ENCODE results near the gene CUX1.
"Not testable (repeated sequence)": the region's sequence is repeated elsewhere in the genome, so short reads cannot be mapped to it uniquely, and the experiment has no call there.

The CUX1 gene

GRCh38 chr7:101924171-101924570 lies 106.7 kb downstream of the CUX1 start:
- no peak for DNase-seq (ENCODE audit: extremely low spot score, insufficient read length, low read depth)
- no peak for FAIRE-seq

- DNase-seq (ENCODE audit: extremely low spot score, insufficient read length, low read depth) (no peak), FAIRE-seq (no peak)
These were observed 108.8 kb downstream of the CUX1 start for GRCh38 chr7:101926265-101926664.

DNA sequence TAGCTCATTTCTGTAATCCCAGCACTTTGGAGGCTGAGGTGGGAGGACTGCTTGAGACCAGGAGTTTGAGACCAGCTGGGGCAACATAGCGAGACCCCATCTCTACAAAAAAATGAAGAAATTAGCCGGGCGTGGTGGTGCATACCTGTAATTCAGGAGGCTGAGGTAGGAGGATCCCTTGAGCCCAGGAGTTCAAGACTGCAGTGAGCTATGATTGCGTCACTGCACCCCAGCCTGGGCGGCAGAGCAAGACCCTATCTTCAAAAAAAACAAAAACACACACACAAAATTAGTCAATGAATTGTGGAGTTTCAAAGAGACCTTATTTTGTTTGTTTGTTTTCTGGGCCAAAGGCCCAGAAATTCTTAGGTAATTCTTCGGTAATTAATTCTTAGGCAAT lies 110.0 kb downstream of the CUX1 start:
- no peak for FAIRE-seq
- DNase-seq (ENCODE audit: extremely low spot score, insufficient read length, low read depth): no peak

DNA sequence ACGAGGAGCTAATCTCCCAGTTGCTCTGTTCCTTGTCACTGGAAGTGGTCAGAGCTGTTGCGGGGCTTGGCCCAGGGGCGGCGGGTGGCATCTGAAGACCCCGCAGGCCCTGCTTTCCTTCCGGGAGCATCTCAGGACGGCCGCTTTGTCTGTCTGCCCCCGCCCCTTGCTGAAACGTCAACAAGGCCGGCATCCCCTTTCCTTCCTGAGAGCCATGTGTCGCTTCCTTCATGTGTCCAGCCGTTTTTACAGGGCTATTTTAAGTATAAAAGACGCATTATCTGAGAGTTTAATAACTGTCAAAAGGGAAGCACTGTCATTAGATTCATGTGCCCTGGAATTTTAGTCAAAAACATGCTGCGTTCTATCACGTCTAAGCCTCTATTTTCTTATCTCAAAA lies 110.4 kb downstream of the CUX1 start:
- DNase-seq (ENCODE audit: extremely low spot score, insufficient read length, low read depth): no peak
- no peak for FAIRE-seq

GRCh38 chr7:101929256-101929655 lies 111.8 kb downstream of the CUX1 start:
- no peak for DNase-seq (ENCODE audit: extremely low spot score, insufficient read length, low read depth)
- no peak for FAIRE-seq

DNA sequence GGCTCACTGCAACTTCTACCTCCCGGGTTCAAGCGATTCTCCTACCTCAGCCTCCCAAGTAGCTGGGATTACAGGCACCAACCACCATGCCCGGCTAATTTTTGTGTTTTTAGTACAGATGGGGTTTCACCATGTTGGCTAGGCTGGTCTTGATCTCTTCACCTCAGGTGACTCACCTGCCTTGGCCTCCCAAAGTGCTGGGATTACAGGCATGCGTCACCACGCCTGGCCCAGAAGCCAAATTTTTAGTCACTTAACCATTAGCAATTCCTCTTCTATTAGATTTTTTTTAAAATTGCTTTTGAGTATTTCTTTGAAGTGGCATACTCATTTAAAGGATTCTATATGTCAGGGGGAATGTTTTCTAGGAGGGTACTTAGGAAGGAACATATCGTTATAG lies 112.5 kb downstream of the CUX1 start:
- DNase-seq (ENCODE audit: extremely low spot score, insufficient read length, low read depth); FAIRE-seq: not testable (repeated sequence)

GRCh38 chr7:101932083-101932482 lies 114.7 kb downstream of the CUX1 start:
- no peak for FAIRE-seq
- DNase-seq (ENCODE audit: extremely low spot score, insufficient read length, low read depth): no peak

- DNase-seq (ENCODE audit: extremely low spot score, insufficient read length, low read depth) (no peak), FAIRE-seq (no peak)
These were observed 115.6 kb downstream of the CUX1 start for GRCh38 chr7:101933028-101933427.

- no peak for DNase-seq (ENCODE audit: extremely low spot score, insufficient read length, low read depth)
- peak; percentile 86 for FAIRE-seq
These were observed 116.3 kb downstream of the CUX1 start for GRCh38 chr7:101933688-101934121.

DNA sequence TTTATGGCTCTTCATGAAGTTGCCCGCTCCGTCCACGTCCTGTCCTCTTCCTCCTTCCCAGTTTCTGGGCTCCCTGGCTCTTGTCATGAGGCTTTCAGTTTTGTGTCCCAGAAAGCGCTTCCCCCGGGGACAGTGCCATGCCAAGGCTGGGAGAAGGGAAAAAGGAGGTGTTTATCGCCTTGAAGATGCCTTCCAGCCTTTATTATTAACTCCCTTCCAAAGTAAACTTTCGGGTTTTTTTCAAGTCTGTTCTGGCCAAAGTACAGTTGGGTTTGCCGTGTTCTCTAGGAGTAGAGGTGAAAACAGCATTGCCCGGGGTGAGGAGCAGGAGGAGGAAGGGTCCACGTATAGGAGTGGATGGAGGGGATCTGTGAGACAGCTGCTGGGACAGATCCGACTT lies 117.2 kb downstream of the CUX1 start:
- DNase-seq (ENCODE audit: extremely low spot score, insufficient read length, low read depth): no peak
- no peak for FAIRE-seq

- FAIRE-seq (no peak), DNase-seq (ENCODE audit: extremely low spot score, insufficient read length, low read depth) (no peak)
These were observed 118.2 kb downstream of the CUX1 start for GRCh38 chr7:101935521-101936141.

- DNase-seq (ENCODE audit: extremely low spot score, insufficient read length, low read depth) (no peak), FAIRE-seq (peak; percentile 39)
These were observed 118.8 kb downstream of the CUX1 start for GRCh38 chr7:101936223-101936610.

GRCh38 chr7:101936611-101937231 lies 119.3 kb downstream of the CUX1 start:
- DNase-seq (ENCODE audit: extremely low spot score, insufficient read length, low read depth) (no peak), FAIRE-seq (no peak)

GRCh38 chr7:101937717-101938514 lies 120.5 kb downstream of the CUX1 start:
- DNase-seq (ENCODE audit: extremely low spot score, insufficient read length, low read depth) (no peak), FAIRE-seq (no peak)

- FAIRE-seq (peak; percentile 66), DNase-seq (ENCODE audit: extremely low spot score, insufficient read length, low read depth) (no peak)
These were observed 121.8 kb downstream of the CUX1 start for GRCh38 chr7:101939136-101939695.

DNA sequence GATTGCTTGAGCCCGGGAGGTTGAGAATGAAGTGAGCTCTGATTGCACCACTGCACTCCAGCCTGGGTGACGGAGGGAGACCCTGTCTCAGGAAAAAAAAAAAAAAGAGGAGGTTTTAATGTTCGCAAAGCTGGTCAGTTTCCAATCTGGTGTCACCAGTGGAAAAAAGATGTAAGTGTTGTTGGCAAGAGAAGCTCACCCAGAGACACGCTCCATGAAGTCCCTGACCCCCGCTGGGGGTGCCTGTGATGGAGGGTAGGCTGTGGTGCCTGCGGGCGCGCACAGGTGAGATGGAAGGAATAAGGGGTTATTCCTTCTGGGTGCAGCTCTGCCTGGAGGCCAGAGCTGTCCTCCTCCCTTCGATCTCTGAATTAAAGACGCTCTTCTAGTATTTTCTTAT lies 122.7 kb downstream of the CUX1 start:
- DNase-seq (ENCODE audit: extremely low spot score, insufficient read length, low read depth) (no peak), FAIRE-seq (no peak)

DNA sequence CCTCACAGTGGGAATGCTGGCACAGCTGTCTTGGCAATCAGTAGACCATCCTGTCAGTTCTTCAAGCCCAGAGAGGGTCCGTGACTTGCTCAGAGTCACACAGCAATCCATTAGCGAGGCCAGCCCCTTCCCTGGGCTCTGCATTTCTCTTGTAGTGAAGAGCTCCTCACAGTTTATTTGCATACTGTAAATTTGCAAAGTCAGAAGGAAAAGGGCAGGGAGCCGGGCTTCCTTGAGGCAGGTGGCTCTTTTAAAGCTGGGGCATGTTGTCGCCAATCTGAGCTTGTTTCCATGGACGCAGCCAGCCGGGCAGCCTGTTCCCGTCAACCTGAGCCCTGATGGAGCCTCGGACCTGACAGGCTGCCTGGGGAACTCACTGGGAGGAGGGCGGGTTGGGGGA lies 123.4 kb downstream of the CUX1 start:
- DNase-seq (ENCODE audit: extremely low spot score, insufficient read length, low read depth): no peak
- FAIRE-seq: no peak

DNA sequence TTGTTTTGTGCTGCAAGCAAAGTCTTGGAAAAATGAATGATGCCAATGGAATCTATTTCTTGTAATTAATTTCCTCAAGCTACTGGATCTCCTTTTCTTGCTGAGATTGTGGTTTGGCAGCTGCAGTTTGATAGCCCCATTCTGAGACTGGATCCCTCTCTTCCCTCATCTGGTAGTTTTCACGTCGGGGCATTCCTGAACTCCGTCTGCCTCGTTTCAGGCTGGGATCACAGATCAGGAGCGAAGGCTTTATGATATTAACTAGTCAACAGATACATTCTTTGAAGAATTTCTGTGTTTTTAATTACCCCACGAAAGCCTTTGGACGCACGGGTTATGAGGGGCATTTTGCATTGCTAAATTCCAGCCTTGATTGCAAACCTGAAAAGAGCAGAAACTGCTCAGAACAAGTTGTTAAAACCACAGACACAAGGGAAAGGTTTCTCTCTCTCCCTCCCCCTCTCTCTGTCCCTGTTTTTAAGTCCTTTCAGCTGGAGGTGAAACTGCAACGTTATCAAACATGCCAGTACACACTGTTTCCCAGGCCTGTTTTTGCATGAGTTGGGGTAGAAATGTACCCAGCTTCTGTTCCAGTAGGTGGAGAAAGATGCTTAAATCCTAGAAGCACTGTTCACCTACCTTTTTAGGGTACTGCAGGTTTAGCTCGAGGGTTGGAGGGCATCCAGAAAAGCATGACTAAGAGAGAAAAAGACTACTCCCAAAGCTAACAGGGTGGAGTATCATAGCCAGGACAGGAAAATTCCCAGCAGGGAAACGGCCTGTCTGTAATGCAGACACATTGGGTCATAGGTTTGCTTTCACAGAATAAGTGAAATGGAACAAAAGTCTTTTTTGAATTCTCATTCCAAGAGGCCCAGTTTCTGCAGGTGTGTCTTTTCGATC lies 124.3 kb downstream of the CUX1 start:
- FAIRE-seq (no peak), DNase-seq (ENCODE audit: extremely low spot score, insufficient read length, low read depth) (no peak)

- no peak for FAIRE-seq
These were observed 125.3 kb downstream of the CUX1 start for GRCh38 chr7:101942603-101943210.

GRCh38 chr7:101943306-101943705 lies 125.9 kb downstream of the CUX1 start:
- FAIRE-seq (no peak), DNase-seq (ENCODE audit: extremely low spot score, insufficient read length, low read depth) (no peak)

More at GRCh38 chr7:101942603-101943210, 125.3 kb downstream of the CUX1 start:
- no peak for DNase-seq (ENCODE audit: extremely low spot score, insufficient read length, low read depth)

Data from GM18507 (cell line).